ENCODE measurements around the gene AGPAT1.

AGPAT1 gene

DNA sequence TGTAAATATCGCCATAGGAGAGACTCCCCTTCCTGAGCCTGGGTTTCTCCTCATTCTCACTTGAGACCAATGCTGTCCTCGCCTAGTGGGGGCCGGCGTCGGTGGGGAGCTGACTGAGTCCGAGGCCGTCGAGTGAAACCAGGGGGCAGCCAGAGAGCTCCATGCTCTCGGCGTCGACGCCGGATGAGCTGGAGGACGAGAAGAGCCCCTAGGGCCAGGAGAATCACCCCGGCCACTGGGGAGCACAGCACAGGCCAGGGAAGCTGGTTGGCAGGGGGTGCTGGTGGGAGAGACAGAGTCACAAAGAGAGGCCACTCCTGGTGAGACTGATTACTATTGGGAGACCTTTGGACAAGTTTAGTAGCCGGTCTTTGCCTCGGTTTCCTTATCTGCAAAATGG is 23.0 kb upstream of the AGPAT1 start:
- DNase-seq (ENCODE audit: low read depth) = no peak
- H3K4me3 ChIP-seq (ENCODE audit: low read depth, low read length) = no peak overlapping the region
- TF ChIP-seq, protein P1, sequence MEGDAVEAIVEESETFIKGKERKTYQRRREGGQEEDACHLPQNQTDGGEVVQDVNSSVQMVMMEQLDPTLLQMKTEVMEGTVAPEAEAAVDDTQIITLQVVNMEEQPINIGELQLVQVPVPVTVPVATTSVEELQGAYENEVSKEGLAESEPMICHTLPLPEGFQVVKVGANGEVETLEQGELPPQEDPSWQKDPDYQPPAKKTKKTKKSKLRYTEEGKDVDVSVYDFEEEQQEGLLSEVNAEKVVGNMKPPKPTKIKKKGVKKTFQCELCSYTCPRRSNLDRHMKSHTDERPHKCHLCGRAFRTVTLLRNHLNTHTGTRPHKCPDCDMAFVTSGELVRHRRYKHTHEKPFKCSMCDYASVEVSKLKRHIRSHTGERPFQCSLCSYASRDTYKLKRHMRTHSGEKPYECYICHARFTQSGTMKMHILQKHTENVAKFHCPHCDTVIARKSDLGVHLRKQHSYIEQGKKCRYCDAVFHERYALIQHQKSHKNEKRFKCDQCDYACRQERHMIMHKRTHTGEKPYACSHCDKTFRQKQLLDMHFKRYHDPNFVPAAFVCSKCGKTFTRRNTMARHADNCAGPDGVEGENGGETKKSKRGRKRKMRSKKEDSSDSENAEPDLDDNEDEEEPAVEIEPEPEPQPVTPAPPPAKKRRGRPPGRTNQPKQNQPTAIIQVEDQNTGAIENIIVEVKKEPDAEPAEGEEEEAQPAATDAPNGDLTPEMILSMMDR (IDR thresholded peaks at IDR 0.05; ENCODE audit: control insufficient read depth, extremely low read depth, insufficient read depth) = no peak

DNA sequence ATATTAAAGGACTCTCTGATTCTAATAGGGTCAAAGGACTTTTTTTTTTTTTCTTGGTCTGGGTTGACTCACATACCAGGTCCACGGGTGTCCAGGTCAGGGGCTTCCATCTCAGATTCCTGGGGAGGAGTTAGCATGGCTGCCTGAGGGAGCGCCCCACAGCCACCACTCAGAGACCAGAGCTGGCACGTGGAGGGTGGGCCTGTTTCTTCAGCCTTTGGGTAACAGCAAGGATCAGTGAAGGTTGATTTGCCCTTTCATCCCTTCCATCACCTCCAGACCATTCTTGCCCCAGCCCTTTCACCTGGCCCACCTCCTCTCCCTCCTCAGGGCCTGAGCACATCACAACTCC is 22.4 kb upstream of the AGPAT1 start:
- no peak overlapping the region for H3K4me3 ChIP-seq (ENCODE audit: low read depth, low read length)
- TF ChIP-seq, protein P1 (IDR thresholded peaks at IDR 0.05; ENCODE audit: control insufficient read depth, extremely low read depth, insufficient read depth) = no peak
- DNase-seq (ENCODE audit: low read depth) = no peak

DNA sequence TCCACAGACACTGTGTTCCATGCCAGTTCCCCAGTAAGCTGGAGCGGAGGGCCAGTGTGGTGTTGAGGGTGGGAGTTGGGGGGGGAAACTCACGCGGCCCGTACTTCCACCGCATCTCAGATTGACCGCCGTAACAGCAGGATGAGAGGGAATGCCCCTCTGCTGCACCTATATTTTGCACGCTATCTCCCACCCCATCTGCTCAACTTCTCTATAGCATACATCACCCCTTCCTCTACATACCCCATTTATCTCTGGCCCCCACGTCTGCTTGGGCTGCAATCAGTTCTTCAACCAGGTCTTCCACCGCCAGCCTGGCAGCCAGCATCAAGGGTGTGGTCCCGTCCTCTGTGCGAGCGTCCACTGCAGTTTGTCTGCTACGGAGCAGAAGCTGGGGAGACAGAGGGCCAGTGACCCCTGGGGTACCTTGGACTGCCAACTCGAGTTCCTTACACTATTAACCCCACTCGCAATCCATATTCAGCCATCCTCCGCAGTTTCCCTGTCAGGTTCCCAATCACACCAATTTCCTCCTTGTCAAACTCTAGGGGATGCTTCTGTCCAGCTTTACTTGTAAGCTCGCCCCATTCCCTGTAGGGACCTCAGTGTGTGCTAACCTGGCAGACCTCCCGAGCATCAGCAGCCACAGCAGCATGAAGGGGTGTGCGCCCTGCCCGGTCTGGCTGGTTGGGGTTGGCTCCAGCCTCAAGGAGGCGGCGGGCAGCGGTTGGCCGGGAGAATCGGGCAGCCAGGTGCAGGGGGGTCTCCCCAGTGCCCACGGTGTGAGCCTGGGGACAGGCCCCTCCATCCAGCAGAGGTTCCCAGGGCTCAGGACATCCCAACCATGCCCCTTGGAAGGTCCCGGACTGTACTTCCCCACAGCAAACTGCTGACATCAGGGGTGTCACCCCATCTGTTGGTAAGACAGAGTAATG is 21.1 kb upstream of the AGPAT1 start:
- peak overlapping the region; percentile 89 for H3K4me3 ChIP-seq (ENCODE audit: low read depth, low read length)
- no peak for DNase-seq (ENCODE audit: low read depth)
- TF ChIP-seq, protein P1 (IDR thresholded peaks at IDR 0.05; ENCODE audit: control insufficient read depth, extremely low read depth, insufficient read depth) = no peak

DNA sequence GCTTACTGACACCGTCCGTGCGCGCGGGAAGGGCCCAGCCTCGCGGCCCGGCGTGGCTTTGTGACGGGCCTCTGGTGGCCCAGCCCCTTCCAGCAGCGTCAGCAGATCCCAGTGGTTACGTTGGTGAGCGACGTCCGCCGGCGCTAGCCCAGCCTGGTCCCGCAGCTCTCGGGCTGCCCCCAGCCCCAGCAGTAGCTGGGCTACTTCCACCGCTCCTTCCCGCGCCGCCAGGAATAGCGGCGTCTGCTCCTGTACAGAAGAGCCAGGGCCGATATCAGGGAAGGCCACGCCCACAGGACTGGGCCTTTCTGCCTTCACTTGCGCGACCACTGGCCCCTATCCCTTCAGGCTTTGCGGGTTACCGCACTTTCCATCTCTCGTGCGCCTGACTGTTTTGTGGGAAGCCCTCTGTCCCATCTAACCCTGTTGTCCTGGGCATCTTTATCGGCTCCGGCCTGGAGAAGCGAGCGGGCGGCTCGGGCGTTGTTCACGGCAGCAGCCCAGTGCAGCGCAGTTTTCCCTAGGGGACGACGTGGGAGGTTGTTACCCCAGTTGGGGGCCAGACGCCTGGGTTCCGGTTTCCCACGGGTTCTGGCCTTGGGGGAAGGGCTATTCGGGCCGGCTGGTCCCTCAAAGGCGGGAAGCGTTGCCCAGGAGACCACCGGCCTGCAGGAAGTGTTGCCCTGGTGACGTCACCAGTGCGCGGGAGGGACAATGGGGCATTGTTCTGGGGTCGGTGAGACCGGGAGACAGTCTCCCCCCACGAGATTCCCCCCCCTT is 20.2 kb upstream of the AGPAT1 start:
- no peak for DNase-seq (ENCODE audit: low read depth)
- H3K4me3 ChIP-seq (ENCODE audit: low read depth, low read length) = peak overlapping the region; percentile 89
- TF ChIP-seq, protein P1 (IDR thresholded peaks at IDR 0.05; ENCODE audit: control insufficient read depth, extremely low read depth, insufficient read depth) = no peak

DNA sequence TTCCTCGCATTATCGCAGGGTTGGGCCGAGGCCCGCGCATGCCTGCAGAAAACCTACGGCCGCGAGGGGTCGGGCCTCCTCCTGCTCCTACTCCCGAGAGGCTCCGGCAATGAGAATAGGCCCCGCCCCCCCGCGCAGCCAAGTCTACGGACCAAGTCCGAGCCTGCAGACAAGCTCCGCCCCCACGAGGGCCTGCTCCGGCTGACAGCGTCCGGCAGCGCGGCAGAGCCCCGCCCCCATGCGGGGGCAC is 19.7 kb upstream of the AGPAT1 start:
- peak; percentile 97 for DNase-seq (ENCODE audit: low read depth)
- H3K4me3 ChIP-seq (ENCODE audit: low read depth, low read length) = peak overlapping the region; percentile 89
- TF ChIP-seq, protein P1 (IDR thresholded peaks at IDR 0.05; ENCODE audit: control insufficient read depth, extremely low read depth, insufficient read depth) = no peak

DNA sequence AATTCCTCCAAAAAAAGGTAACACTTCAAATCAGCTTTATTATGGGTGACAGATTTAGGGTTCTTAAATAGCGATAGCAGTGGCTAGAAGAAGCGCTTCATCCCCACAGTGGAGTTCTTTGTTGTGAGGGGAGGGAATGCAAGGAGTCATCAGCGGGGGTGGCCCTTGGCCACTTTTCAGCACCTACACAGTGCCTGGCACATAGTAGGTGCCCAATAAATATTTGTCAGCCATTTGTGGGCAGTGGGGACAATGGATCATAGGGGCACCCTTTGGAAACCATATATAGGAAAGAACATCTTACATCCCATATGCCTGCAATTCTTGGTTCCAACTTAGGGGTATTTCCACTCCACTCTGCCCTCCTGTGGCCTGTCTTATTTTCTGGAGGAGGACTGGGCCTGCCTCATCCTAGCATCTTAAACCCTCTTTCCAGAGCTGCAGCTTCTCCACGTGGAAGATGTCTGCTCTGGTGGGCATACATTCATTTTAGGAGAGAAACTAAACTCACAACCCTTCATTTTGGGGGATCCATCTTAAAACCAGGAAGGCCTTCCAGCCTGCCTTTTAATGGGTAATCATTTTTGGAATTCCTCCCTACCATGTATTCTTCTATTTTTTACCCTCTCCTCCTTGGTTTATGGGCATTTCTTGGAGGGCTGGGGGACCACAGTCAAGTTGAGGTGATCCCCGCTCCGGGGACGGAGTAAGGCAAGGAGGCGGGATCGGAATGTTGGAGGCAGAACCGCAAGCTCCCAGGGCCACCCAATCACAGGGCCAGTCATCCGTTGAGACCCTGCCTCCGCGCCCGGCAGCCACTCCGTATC is 19.2 kb upstream of the AGPAT1 start:
- TF ChIP-seq, protein P1 (IDR thresholded peaks at IDR 0.05; ENCODE audit: control insufficient read depth, extremely low read depth, insufficient read depth) = peak; percentile 63
- H3K4me3 ChIP-seq (ENCODE audit: low read depth, low read length) = peak overlapping the region; percentile 67
- peak; percentile 27 for DNase-seq (ENCODE audit: low read depth)
